Colonic mucosa (tissue), 4 donors: ENCODE measurements around the gene STAT4. TPM values are rescaled to one million over a fixed set of nuclear protein-coding genes. Genes with fewer than 3 reads are reported as not detected.

Experiments used
- DNase-seq: peaks from one replicate; pipeline ENCODE4 v3.0.0-alpha.2; 2020
- H3K27ac ChIP-seq: fragments of 200-600 bp; one replicate; pipeline ENCODE4 v1.8.0; 2021
- H3K27me3 ChIP-seq: fragments of 200-600 bp; one replicate; pipeline ENCODE4 v1.8.0; 2021
- H3K36me3 ChIP-seq: fragments of 200-600 bp; one replicate; pipeline ENCODE4 v1.8.0; 2021
- H3K4me1 ChIP-seq: fragments of 200-600 bp; one replicate; pipeline ENCODE4 v1.8.0; 2021; ENCODE audit warnings: mild to moderate bottlenecking
- H3K4me3 ChIP-seq: fragments of 200-600 bp; one replicate; pipeline ENCODE4 v1.8.0; 2021
- H3K9ac ChIP-seq, 2 donors: one replicate each; pipeline ENCODE4 v1.7.0; 2013; ENCODE audit warnings: control low read depth in 2 of 2, low read depth in 2 of 2, low read length in 2 of 2
- H3K9me3 ChIP-seq: fragments of 200-600 bp; one replicate; pipeline ENCODE4 v1.8.0; 2021
- CTCF ChIP-seq: fragments of 200-600 bp; IDR thresholded peaks from one replicate; pipeline ENCODE4 v1.8.0; 2022; ENCODE audit warnings: antibody characterized with exemption, mild to moderate bottlenecking
- intact Hi-C: fragments of 100-400 bp; cut with DNase I; formaldehyde crosslinking; loops from one replicate; pipeline ENCODE4 v1.14.1; 2022
- total RNA-seq, 2 donors: library from RNA; stranded (reverse); fragmentation: NEBNext Ultra II Directional in 1 of 2; extraction: Animal tissue kit (Norgen Biotek cat#: 25700) in 1 of 2; gene quantifications; one replicate each; pipeline ENCODE4 v1.2.1, GENCODE V29; 2021
- donor health status: healthy.
- donor health status: DM: no; HTN: no; CAD: no.
- donor health status: DM: no; HTN: no; CAD: no.

Gene STAT4
- total RNA-seq, 2 donors from 2014 or later = 2.0 to 2.1 TPM

- intact Hi-C loops = no loop called here
- no peaks in the 10 kb centered on the region for H3K36me3 ChIP-seq
- H3K27ac ChIP-seq = peak overlapping the region; percentile 13
- H3K9ac ChIP-seq = no peak overlapping the region
- no peaks in the 10 kb centered on the region for H3K9me3 ChIP-seq
- H3K4me3 ChIP-seq = no peak overlapping the region
- H3K4me1 ChIP-seq = no peaks in the 10 kb centered on the region
- no peaks in the 10 kb centered on the region for H3K27me3 ChIP-seq
- TF ChIP-seq CTCF = no peak
- no peak for DNase-seq
Measured at GRCh38 chr2:191025135-191025534, 125.7 kb downstream of the STAT4 start.

- no peak for DNase-seq
- no peaks in the 10 kb centered on the region for H3K9me3 ChIP-seq
Measured at GRCh38 chr2:191023235-191023679, 127.5 kb downstream of the STAT4 start.

GRCh38 chr2:191020742-191021381 is 129.9 kb downstream of the STAT4 start:
- Histone ChIP-seq H3K36me3 (no peaks in the 10 kb centered on the region), H3K27ac (peak overlapping the region; percentile 95), H3K4me3 (peak overlapping the region; percentile 63), H3K9me3 (no peaks in the 10 kb centered on the region), H3K27me3 (no peaks in the 10 kb centered on the region), H3K4me1 (no peaks in the 10 kb centered on the region), H3K9ac (peak overlapping the region; percentile 63 to 96)
- DNase-seq = peak; percentile 41
- intact Hi-C loops = no loop called here
- TF ChIP-seq CTCF = no peak

More at GRCh38 chr2:191023235-191023679, 127.5 kb downstream of the STAT4 start:
- TF ChIP-seq CTCF = no peak
- no peak overlapping the region for H3K4me3 ChIP-seq
- H3K4me1 ChIP-seq = no peaks in the 10 kb centered on the region
- H3K27ac ChIP-seq = peak overlapping the region; percentile 2
- no peaks in the 10 kb centered on the region for H3K27me3 ChIP-seq
- no peak overlapping the region for H3K9ac ChIP-seq
- intact Hi-C loops = no loop called here
- no peaks in the 10 kb centered on the region for H3K36me3 ChIP-seq

- Histone ChIP-seq H3K27me3 (no peaks in the 10 kb centered on the region), H3K9ac (peak overlapping the region; percentile 63 to 96), H3K4me1 (no peaks in the 10 kb centered on the region), H3K36me3 (no peaks in the 10 kb centered on the region), H3K4me3 (peak overlapping the region; percentile 63), H3K27ac (peak overlapping the region; percentile 95), H3K9me3 (no peaks in the 10 kb centered on the region)
- intact Hi-C loops = no loop called here
- no peak for TF ChIP-seq CTCF
- DNase-seq = peak; percentile 96
Measured at GRCh38 chr2:191020221-191020741, 130.5 kb downstream of the STAT4 start.

- DNase-seq = no peak
- TF ChIP-seq CTCF = no peak
- H3K9ac ChIP-seq = no peak overlapping the region
- H3K4me3 ChIP-seq = no peak overlapping the region
- H3K27me3 ChIP-seq = no peaks in the 10 kb centered on the region
- peaks cover 3% of the 10 kb centered on the region for H3K4me1 ChIP-seq
- H3K27ac ChIP-seq = no peak overlapping the region
- no peaks in the 10 kb centered on the region for H3K36me3 ChIP-seq
- intact Hi-C loops = no loop called here
- H3K9me3 ChIP-seq = no peaks in the 10 kb centered on the region
Measured at GRCh38 chr2:191019376-191019775, 131.4 kb downstream of the STAT4 start.
